PC-3 (cell line): ENCODE data around the gene FUBP1.

Experiments
- CTCF ChIP-seq: fragments of 300-600 bp; sonication (generic); conservative IDR thresholded peaks from 2 replicates; pipeline ENCODE4 v1.5.1; 2017; ENCODE audit warnings: antibody characterized with exemption, low read depth, mild to moderate bottlenecking, low read length
- EZH2 ChIP-seq: fragments of 300-600 bp; sonication (generic); IDR thresholded peaks from one replicate; pipeline ENCODE4 v1.6.1; 2017; ENCODE audit warnings: antibody characterized with exemption, mild to moderate bottlenecking, low read length; ENCODE audit not compliant: unreplicated experiment

- TF ChIP-seq EZH2 (no peak), CTCF (no peak)
Measured at GRCh38 chr1:77975386-77975785, 3.5 kb downstream of the FUBP1 start.
